Liver (tissue), 9 donors: ENCODE data around the gene PAN3. TPM values are rescaled to one million over a fixed set of nuclear protein-coding genes. Genes with fewer than 3 reads are reported as not detected.

Experiments
- DNase-seq: peaks from one replicate; pipeline ENCODE4 v3.0.0-alpha.2; 2017; ENCODE audit warnings: low spot score
- H3K27ac ChIP-seq, 2 donors: one replicate each; pipeline ENCODE4 v1.7.0; 2013; ENCODE audit warnings: inconsistent platforms in 2 of 2, low read length in 2 of 2, control low read depth in 1 of 2, low read depth in 1 of 2, mild to moderate bottlenecking in 1 of 2
- H3K27me3 ChIP-seq, 4 donors: one replicate each; pipeline versions ENCODE4 v1.6.1 to v1.7.0; 2013; ENCODE audit warnings: low read length in 3 of 4, inconsistent platforms in 1 of 4, mild to moderate bottlenecking in 1 of 4, moderate library complexity in 1 of 4; ENCODE audit not compliant: control insufficient read depth in 4 of 4, insufficient read depth in 4 of 4
- H3K36me3 ChIP-seq, 4 donors: one replicate each; pipeline versions ENCODE4 v1.6.1 to v1.7.0; 2013; ENCODE audit warnings: low read length in 3 of 4, mild to moderate bottlenecking in 3 of 4, low read depth in 1 of 4, moderate library complexity in 1 of 4; ENCODE audit not compliant: control insufficient read depth in 4 of 4, insufficient read depth in 3 of 4
- H3K4me1 ChIP-seq, 4 donors: one replicate each; pipeline versions ENCODE4 v1.6.1 to v1.7.0; 2013; ENCODE audit warnings: low read length in 3 of 4, mild to moderate bottlenecking in 3 of 4, moderate library complexity in 1 of 4; ENCODE audit not compliant: control insufficient read depth in 4 of 4, insufficient read depth in 4 of 4
- H3K4me3 ChIP-seq, 3 donors: one replicate each; pipeline versions ENCODE4 v1.6.1 to v1.7.0; 2013; ENCODE audit warnings: low read length in 3 of 3, control low read depth in 1 of 3, low read depth in 1 of 3, mild to moderate bottlenecking in 1 of 3
- H3K9ac ChIP-seq, 2 donors: one replicate each; pipeline ENCODE4 v1.7.0; 2013; ENCODE audit warnings: low read length in 2 of 2, mild to moderate bottlenecking in 2 of 2, moderate library complexity in 2 of 2, control low read depth in 1 of 2, low read depth in 1 of 2
- H3K9me3 ChIP-seq, 4 donors: one replicate each; pipeline versions ENCODE4 v1.6.1 to v1.7.0; 2013; ENCODE audit warnings: low read length in 3 of 4; ENCODE audit not compliant: control insufficient read depth in 4 of 4
- EGR1 ChIP-seq, 2 donors: IDR thresholded peaks; 2 replicates each; pipeline ENCODE4 v1.6.1; 2016 to 2018; ENCODE audit warnings: antibody characterized with exemption in 2 of 2, low read depth in 2 of 2
- FOXA1 ChIP-seq: IDR thresholded peaks from 2 replicates; pipeline ENCODE4 v1.6.1; 2016; ENCODE audit warnings: antibody characterized with exemption
- FOXA2 ChIP-seq: IDR thresholded peaks from 2 replicates; pipeline ENCODE4 v1.6.1; 2016; ENCODE audit warnings: antibody characterized with exemption
- HNF4G ChIP-seq: IDR thresholded peaks from 2 replicates; pipeline ENCODE4 v1.6.1; 2016; ENCODE audit warnings: antibody characterized with exemption
- JUND ChIP-seq, 2 donors: IDR thresholded peaks; 2 replicates each; pipeline ENCODE4 v1.6.1; 2016; ENCODE audit warnings: antibody characterized with exemption in 2 of 2
- NR2F2 ChIP-seq: IDR thresholded peaks from 2 replicates; pipeline ENCODE4 v1.6.1; 2016; ENCODE audit warnings: antibody characterized with exemption
- RXRA ChIP-seq, 2 donors: IDR thresholded peaks; 2 replicates each; pipeline ENCODE4 v1.6.1; 2017 to 2018; ENCODE audit warnings: antibody characterized with exemption in 2 of 2, mild to moderate bottlenecking in 1 of 2
- SP1 ChIP-seq: IDR thresholded peaks from 2 replicates; pipeline ENCODE4 v1.6.1; 2018; ENCODE audit warnings: antibody characterized with exemption, mild to moderate bottlenecking
- TAF1 ChIP-seq: conservative IDR thresholded peaks from 2 replicates; pipeline ENCODE4 v1.6.1; 2016; ENCODE audit warnings: antibody characterized with exemption, mild to moderate bottlenecking
- YY1 ChIP-seq: IDR thresholded peaks from 2 replicates; pipeline ENCODE4 v1.6.1; 2016; ENCODE audit warnings: antibody characterized with exemption, mild to moderate bottlenecking
- WGBS: extraction: QIAGEN DNeasy Blood & Tissue Kit; methylation state at CpG from one replicate; pipeline ENCODE4 v1.1.7; 2013; 5-methylcytosine and 5-hydroxymethylcytosine counted together
- polyA plus RNA-seq, 2 donors: library from polyadenylated mRNA; stranded (reverse) in 1 of 2; unstranded in 1 of 2; fragments of 200-250 nt in 1 of 2; fragments of >200 nt in 1 of 2; fragmentation: Nextera tagmentation in 1 of 2; extraction: Ambion mirVana in 1 of 2; gene quantifications; one replicate each; pipeline versions ENCODE4 v1.2.1 to v1.2.3, GENCODE V29; 2013 to 2015
- total RNA-seq, 2 donors: library from RNA; depleted of rRNA; stranded (reverse); fragments of >200 nt; gene quantifications; one replicate each; pipeline ENCODE4 v1.2.3, GENCODE V29; 2014
- TF ChIP-seq, protein P1 (sequence below): fragments of 150-350 bp; IDR thresholded peaks from 2 replicates; pipeline ENCODE4 v1.5.1; 2017; ENCODE audit warnings: improper control_type of control experiment, low read depth, low read length; ENCODE audit not compliant: missing input control
- TF ChIP-seq, protein P2 (sequence below): IDR thresholded peaks from 2 replicates; pipeline ENCODE4 v1.6.1; 2016; ENCODE audit warnings: antibody characterized with exemption
- TF ChIP-seq, protein P3 (sequence below): IDR thresholded peaks from 2 replicates; pipeline ENCODE4 v1.6.1; 2016; ENCODE audit warnings: antibody characterized with exemption
- donor health status: healthy.
- donor health status: healthy.
- donor health status: healthy.
- donor health status: healthy.
- donor health status: healthy.

The PAN3 gene
- total and polyA plus RNA-seq, 4 donors, result 2.9 to 22.8 (median 11.6) TPM

DNA sequence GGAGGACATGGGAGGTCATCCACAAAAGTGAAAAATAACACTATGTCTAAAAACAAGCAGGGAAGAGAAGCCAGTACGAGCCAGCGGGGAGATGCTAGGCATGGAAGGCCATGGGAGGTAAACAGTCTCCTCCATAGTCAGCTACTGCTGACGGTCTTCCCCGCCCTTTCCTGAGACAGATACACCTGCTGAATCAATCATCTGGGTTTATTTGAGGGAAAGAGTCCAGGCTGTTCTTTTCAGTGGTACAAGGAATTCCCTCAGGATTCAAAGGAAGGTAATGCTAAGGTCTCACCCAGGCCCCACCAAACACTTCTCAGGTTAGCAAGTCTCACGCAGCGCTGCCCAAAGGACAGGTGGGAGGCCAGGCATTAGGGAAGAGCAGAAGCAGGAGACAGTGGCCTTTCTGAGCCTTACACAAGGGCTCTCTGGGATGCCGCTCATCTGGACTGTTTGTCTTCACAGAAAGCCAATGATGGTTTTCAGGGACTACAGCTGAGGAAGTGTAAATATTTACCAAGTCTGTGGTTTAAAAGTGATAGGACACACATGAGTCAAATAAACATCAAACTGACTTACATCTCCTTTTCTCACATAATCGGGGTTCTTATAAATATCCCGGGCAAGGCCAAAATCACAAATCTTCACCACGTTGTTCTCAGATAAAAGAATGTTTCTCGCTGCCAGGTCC is 182.7 kb downstream of the PAN3 start:
- Histone ChIP-seq H3K4me1 (peaks cover 0 to 5% (median 0%) of the 10 kb centered on the region in 4 donors), H3K27me3 (no peaks in the 10 kb centered on the region), H3K4me3 (no peak overlapping the region), H3K9ac (no peak overlapping the region), H3K36me3 (no peaks in the 10 kb centered on the region), H3K27ac (no peak overlapping the region), H3K9me3 (no peaks in the 10 kb centered on the region)
- peak; percentile 6 for TF ChIP-seq FOXA2
- TF ChIP-seq EGR1 (IDR thresholded peaks at IDR 0.05; ENCODE audit: low read depth in 2 of 2), result no peak
- 57% methylated on average over 11 of the region's 11 CpGs for WGBS
- DNase-seq, result no peak

DNA sequence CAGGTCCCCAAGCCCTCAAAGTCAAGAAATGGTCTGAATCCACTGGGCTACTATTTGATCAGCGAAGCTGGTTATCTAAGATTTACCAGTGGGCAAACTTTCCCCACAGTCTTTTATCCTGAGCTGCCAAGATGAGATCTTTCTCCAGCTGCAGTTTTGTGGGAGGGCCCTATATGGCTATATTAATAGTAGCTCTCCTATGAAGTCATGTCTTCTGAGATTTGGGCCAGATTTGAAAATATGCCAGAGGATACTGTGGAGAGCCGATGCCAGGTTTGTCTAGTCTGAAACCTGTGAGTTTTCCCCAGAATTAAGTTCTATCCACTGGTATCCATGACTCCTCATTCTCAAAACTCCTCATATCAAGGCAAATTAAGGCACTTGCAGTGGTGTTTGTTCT is 183.4 kb downstream of the PAN3 start:
- Histone ChIP-seq H3K27ac (no peak overlapping the region), H3K9me3 (no peaks in the 10 kb centered on the region), H3K27me3 (no peaks in the 10 kb centered on the region), H3K9ac (no peak overlapping the region), H3K36me3 (no peaks in the 10 kb centered on the region), H3K4me3 (no peak overlapping the region), H3K4me1 (peaks cover 0 to 5% (median 0%) of the 10 kb centered on the region in 4 donors)
- DNase-seq, result no peak
- no peak for TF ChIP-seq FOXA1
- TF ChIP-seq JUND (IDR thresholded peaks at IDR 0.05), result no peak
- TF ChIP-seq, protein P1, sequence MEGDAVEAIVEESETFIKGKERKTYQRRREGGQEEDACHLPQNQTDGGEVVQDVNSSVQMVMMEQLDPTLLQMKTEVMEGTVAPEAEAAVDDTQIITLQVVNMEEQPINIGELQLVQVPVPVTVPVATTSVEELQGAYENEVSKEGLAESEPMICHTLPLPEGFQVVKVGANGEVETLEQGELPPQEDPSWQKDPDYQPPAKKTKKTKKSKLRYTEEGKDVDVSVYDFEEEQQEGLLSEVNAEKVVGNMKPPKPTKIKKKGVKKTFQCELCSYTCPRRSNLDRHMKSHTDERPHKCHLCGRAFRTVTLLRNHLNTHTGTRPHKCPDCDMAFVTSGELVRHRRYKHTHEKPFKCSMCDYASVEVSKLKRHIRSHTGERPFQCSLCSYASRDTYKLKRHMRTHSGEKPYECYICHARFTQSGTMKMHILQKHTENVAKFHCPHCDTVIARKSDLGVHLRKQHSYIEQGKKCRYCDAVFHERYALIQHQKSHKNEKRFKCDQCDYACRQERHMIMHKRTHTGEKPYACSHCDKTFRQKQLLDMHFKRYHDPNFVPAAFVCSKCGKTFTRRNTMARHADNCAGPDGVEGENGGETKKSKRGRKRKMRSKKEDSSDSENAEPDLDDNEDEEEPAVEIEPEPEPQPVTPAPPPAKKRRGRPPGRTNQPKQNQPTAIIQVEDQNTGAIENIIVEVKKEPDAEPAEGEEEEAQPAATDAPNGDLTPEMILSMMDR, result no peak
- no peak for TF ChIP-seq EGR1 (IDR thresholded peaks at IDR 0.05; ENCODE audit: low read depth in 2 of 2)
- no peak for TF ChIP-seq FOXA2
- no peak for TF ChIP-seq SP1
- TF ChIP-seq, protein P2, sequence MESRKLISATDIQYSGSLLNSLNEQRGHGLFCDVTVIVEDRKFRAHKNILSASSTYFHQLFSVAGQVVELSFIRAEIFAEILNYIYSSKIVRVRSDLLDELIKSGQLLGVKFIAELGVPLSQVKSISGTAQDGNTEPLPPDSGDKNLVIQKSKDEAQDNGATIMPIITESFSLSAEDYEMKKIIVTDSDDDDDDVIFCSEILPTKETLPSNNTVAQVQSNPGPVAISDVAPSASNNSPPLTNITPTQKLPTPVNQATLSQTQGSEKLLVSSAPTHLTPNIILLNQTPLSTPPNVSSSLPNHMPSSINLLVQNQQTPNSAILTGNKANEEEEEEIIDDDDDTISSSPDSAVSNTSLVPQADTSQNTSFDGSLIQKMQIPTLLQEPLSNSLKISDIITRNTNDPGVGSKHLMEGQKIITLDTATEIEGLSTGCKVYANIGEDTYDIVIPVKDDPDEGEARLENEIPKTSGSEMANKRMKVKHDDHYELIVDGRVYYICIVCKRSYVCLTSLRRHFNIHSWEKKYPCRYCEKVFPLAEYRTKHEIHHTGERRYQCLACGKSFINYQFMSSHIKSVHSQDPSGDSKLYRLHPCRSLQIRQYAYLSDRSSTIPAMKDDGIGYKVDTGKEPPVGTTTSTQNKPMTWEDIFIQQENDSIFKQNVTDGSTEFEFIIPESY, result no peak
- TF ChIP-seq HNF4G, result no peak
- no peak for TF ChIP-seq RXRA (IDR thresholded peaks at IDR 0.05)
- WGBS, result 93% methylated on average over 2 of the region's 2 CpGs

DNA sequence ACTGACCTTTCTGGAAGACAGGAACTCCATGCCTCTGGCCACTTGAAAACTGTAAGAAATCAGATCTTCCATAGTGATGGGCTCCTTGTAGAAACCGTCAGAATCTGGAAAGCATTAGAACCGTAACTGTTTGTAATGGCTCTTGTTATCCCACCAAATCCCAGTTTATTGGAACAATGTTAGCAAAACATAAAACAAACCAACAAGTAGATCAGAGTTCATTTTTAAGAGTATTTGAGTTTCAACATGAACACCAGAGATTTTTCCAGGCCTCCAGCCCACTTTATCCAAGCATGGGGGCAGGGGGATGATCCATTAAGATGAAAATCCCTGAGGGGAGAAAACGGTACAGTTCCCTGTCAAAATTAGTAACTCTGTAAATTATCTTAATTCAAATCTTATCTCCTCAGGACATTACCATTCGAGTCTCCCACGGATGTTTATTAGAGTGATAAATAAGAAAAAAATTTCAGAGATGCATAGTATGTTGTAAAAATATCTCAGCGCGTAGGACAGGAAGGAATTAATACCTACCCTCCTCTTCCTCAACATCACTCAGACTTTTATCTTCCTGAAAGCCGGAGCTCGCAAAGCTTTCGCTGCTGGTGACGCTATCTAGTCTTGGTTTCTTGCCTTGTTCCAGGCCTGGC is 184.0 kb downstream of the PAN3 start:
- Histone ChIP-seq H3K9me3 (no peaks in the 10 kb centered on the region), H3K9ac (no peak overlapping the region), H3K27ac (no peak overlapping the region), H3K27me3 (no peaks in the 10 kb centered on the region), H3K4me3 (no peak overlapping the region), H3K36me3 (no peaks in the 10 kb centered on the region), H3K4me1 (peaks cover 0 to 5% (median 0%) of the 10 kb centered on the region in 4 donors)
- WGBS, result 76% methylated on average over 11 of the region's 11 CpGs
- no peak for DNase-seq
- TF ChIP-seq TAF1, result no peak
- TF ChIP-seq, protein P2, result no peak
- TF ChIP-seq, protein P3, sequence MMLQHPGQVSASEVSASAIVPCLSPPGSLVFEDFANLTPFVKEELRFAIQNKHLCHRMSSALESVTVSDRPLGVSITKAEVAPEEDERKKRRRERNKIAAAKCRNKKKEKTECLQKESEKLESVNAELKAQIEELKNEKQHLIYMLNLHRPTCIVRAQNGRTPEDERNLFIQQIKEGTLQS, result no peak
- no peak for TF ChIP-seq RXRA (IDR thresholded peaks at IDR 0.05)
- TF ChIP-seq FOXA2, result no peak
- no peak for TF ChIP-seq HNF4G
- TF ChIP-seq SP1, result no peak
- no peak for TF ChIP-seq YY1
- TF ChIP-seq, protein P1, result no peak
- TF ChIP-seq NR2F2, result no peak
- TF ChIP-seq FOXA1, result no peak
- TF ChIP-seq EGR1 (IDR thresholded peaks at IDR 0.05; ENCODE audit: low read depth in 2 of 2), result no peak
